Esophagus squamous epithelium (tissue), 5 donors: ENCODE data around the gene LTF. TPM values are rescaled to one million over a fixed set of nuclear protein-coding genes. Genes with fewer than 3 reads are reported as not detected.

Experiments used
- DNase-seq: peaks from one replicate; lab custom pipeline; 2025; lab: John Stamatoyannopoulos, UW
- H3K27ac ChIP-seq, 4 donors: fragments of 200-600 bp; sonication (generic); one replicate each; pipeline ENCODE4 v1.5.1; 2016 to 2019; ENCODE audit warnings: mild to moderate bottlenecking in 1 of 4
- H3K27me3 ChIP-seq, 4 donors: fragments of 200-600 bp; sonication (generic); 1 replicate in 3 of 4; 2 replicates in 1 of 4; pipeline versions ENCODE4 v1.5.1 to v1.6.0; 2017 to 2021; ENCODE audit warnings: antibody characterized with exemption in 1 of 4
- H3K36me3 ChIP-seq, 3 donors: fragments of 200-600 bp; sonication (generic); one replicate each; pipeline ENCODE4 v1.5.1; 2016 to 2019
- H3K4me1 ChIP-seq, 3 donors: fragments of 200-600 bp; sonication (generic); one replicate each; pipeline ENCODE4 v1.5.1; 2017 to 2019
- H3K4me3 ChIP-seq, 4 donors: fragments of 200-600 bp; sonication (generic); 1 replicate in 3 of 4; 2 replicates in 1 of 4; pipeline ENCODE4 v1.5.1; 2016 to 2019; ENCODE audit warnings: mild to moderate bottlenecking in 2 of 4, moderate library complexity in 1 of 4
- H3K9me3 ChIP-seq, 3 donors: fragments of 200-600 bp; sonication (generic); one replicate each; pipeline ENCODE4 v1.5.1; 2016 to 2019
- CTCF ChIP-seq, 6 experiments: fragments of 450-650 bp in 4 of 6; fragments of 200-600 bp in 2 of 6; sonication (generic) in 2 of 6; IDR thresholded peaks; one replicate each; pipeline ENCODE4 v1.5.1; 2016 to 2019; ENCODE audit warnings: antibody characterized with exemption in 6 of 6, mild to moderate bottlenecking in 4 of 6, moderate library complexity in 4 of 6
- POLR2A ChIP-seq, 4 donors: fragments of 450-650 bp; IDR thresholded peaks; one replicate each; pipeline ENCODE4 v1.6.1; 2017; ENCODE audit warnings: antibody characterized with exemption in 4 of 4, mild to moderate bottlenecking in 4 of 4, moderate library complexity in 3 of 4
- WGBS, 2 donors: methylation state at CpG; one replicate each; pipeline ENCODE4 v1.1.5; 2018; 5-methylcytosine and 5-hydroxymethylcytosine counted together
- intact Hi-C: fragments of 100-400 bp; cut with DNase I; formaldehyde crosslinking; loops from one replicate; pipeline ENCODE4 v1.15.0; 2022
- total RNA-seq, 4 donors: library from RNA; depleted of rRNA; stranded (reverse); fragments of >200 nt; gene quantifications; one replicate each; pipeline ENCODE4 v1.1.0, GENCODE V29; 2016
- donor health status: DM: yes; HTN: yes; CAD: no.

The LTF gene
- total RNA-seq, 4 donors from 2014 or later = 0.57 to 204 (median 2.6) TPM

- no peaks in the 10 kb centered on the region for H3K9me3 ChIP-seq
- H3K4me1 ChIP-seq = peaks cover 0 to 32% (median 4%) of the 10 kb centered on the region in 3 donors
- intact Hi-C loops = no loop called here
- no peak for TF ChIP-seq POLR2A (IDR thresholded peaks at IDR 0.05)
- TF ChIP-seq CTCF (IDR thresholded peaks at IDR 0.05) = no peak
- no peak overlapping the region for H3K4me3 ChIP-seq
- H3K36me3 ChIP-seq = no peaks in the 10 kb centered on the region
- no peak overlapping the region for H3K27ac ChIP-seq
- peaks cover 0 to 52% (median 2%) of the 10 kb centered on the region in 4 donors for H3K27me3 ChIP-seq
- DNase-seq = no peak
- WGBS, 2 donors = 56 to 63% methylated on average over 3 of the region's 3 CpGs
These were observed 2.6 kb downstream of the LTF start for GRCh38 chr3:46462111-46462510.

GRCh38 chr3:46460051-46460450 is 4.7 kb downstream of the LTF start:
- no peak for DNase-seq
- Histone ChIP-seq H3K27ac (no peak overlapping the region), H3K27me3 (peaks cover 0 to 42% (median 2%) of the 10 kb centered on the region in 4 donors), H3K4me1 (peaks cover 0 to 17% (median 4%) of the 10 kb centered on the region in 3 donors), H3K36me3 (no peaks in the 10 kb centered on the region), H3K9me3 (no peaks in the 10 kb centered on the region), H3K4me3 (no peak overlapping the region)
- 53 to 90% methylated on average over 2 to 3 of the region's 3 CpGs for WGBS, 2 donors
- TF ChIP-seq CTCF (IDR thresholded peaks at IDR 0.05) (no peak), POLR2A (IDR thresholded peaks at IDR 0.05) (no peak)
- intact Hi-C loops = no loop called here

DNA sequence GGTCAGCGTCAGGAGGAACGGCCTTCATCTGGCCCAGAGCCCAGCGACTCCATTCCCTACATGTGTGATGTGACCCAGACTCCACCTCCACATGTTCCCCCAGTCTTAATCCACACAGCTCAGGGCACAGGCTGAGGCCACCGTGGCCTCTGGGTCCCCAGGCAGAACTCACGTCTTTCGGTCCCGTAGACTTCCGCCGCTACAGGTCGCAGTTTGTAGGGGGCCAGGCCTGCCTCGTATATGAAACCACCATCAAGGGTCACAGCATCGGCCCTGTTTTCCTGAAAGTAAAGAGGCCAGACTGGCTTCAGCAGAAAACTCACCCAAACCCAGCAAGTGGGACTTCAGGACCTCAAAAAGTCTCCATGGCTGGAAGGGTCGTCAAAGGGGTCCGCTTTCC is 8.6 kb downstream of the LTF start:
- Histone ChIP-seq H3K9me3 (no peaks in the 10 kb centered on the region), H3K4me3 (no peak overlapping the region), H3K27ac (no peak overlapping the region), H3K27me3 (peaks cover 0 to 9% (median 0%) of the 10 kb centered on the region in 4 donors), H3K4me1 (no peaks in the 10 kb centered on the region), H3K36me3 (no peaks in the 10 kb centered on the region)
- intact Hi-C loops = no loop called here
- DNase-seq = no peak
- TF ChIP-seq CTCF (IDR thresholded peaks at IDR 0.05) (no peak), POLR2A (IDR thresholded peaks at IDR 0.05) (no peak)
- 75 to 83% methylated on average over 6 to 12 of the region's 14 CpGs for WGBS, 2 donors

GRCh38 chr3:46455231-46456115 is 9.2 kb downstream of the LTF start:
- DNase-seq = no peak
- Histone ChIP-seq H3K27ac (no peak overlapping the region), H3K36me3 (no peaks in the 10 kb centered on the region), H3K27me3 (peaks cover 0 to 9% (median 0%) of the 10 kb centered on the region in 4 donors), H3K4me3 (no peak overlapping the region), H3K9me3 (no peaks in the 10 kb centered on the region), H3K4me1 (no peaks in the 10 kb centered on the region)
- 80 to 81% methylated on average over 9 to 16 of the region's 21 CpGs for WGBS, 2 donors
- TF ChIP-seq CTCF (IDR thresholded peaks at IDR 0.05) (no peak), POLR2A (IDR thresholded peaks at IDR 0.05) (no peak)
- intact Hi-C loops = no loop called here

- 52 to 76% methylated on average over 3 to 6 of the region's 7 CpGs for WGBS, 2 donors
These were observed 10.1 kb downstream of the LTF start for GRCh38 chr3:46454606-46455005.

More at GRCh38 chr3:46454606-46455005, 10.1 kb downstream of the LTF start:
- DNase-seq = no peak
- H3K4me3 ChIP-seq = no peak overlapping the region
- H3K36me3 ChIP-seq = no peaks in the 10 kb centered on the region
- no peak overlapping the region for H3K27ac ChIP-seq
- intact Hi-C loops = no loop called here
- TF ChIP-seq POLR2A (IDR thresholded peaks at IDR 0.05) = no peak
- TF ChIP-seq CTCF (IDR thresholded peaks at IDR 0.05) = no peak
- H3K9me3 ChIP-seq = no peaks in the 10 kb centered on the region
- H3K4me1 ChIP-seq = no peaks in the 10 kb centered on the region
- peaks cover 0 to 16% (median 0%) of the 10 kb centered on the region in 4 donors for H3K27me3 ChIP-seq
